GM18867 (cell line): ENCODE measurements around the gene IGF2.

Experiments
- ATAC-seq: cut with Tn5 transposase; IDR thresholded peaks from one replicate; pipeline ENCODE4 v1.9.1; 2021; ENCODE audit warnings: mild to moderate bottlenecking, moderate library complexity; ENCODE audit not compliant: unreplicated experiment

Gene IGF2

DNA sequence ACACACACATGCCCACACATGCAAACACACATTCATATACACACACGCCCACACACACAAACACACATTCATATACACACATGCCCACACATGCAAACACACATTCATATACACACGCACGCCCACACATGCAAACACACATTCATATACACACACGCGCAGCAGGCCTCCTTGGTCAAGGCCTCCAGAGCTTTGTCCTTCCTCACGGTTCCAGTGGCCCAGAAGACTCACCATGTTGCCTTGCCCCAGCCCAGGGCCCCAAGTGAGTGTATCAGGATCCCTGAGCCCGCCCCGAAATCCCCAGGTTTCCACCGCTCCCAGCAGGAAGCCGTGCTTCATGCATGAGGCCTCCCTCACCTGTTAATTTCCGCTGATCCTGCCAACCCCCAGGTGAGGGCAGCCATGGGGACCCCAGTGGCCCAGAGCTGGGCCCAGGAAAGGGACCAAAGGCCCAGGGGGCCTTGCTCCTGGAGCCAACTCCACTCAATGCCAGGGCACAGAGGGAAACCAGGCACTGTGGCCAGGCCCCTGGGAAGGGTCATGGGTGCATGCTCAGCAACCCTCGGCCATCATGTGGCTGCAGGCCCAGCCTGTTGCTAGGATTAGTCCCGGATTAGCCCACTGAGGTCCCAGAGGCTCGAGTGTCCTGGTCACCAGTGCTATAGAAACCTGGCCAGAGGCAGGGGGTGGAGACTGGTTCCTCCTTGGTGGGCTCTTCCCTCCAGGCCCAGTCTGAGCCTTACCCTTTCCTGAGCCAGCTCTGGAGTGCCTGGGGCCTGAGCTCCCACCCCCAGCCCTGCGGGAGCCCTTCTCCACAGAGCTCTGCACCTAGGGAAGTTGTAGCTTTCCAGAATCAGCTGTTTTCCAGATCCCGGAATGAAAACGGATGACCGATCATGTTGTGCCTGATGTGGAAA lies 34.4 kb downstream of the IGF2 start:
- no peak for ATAC-seq

DNA sequence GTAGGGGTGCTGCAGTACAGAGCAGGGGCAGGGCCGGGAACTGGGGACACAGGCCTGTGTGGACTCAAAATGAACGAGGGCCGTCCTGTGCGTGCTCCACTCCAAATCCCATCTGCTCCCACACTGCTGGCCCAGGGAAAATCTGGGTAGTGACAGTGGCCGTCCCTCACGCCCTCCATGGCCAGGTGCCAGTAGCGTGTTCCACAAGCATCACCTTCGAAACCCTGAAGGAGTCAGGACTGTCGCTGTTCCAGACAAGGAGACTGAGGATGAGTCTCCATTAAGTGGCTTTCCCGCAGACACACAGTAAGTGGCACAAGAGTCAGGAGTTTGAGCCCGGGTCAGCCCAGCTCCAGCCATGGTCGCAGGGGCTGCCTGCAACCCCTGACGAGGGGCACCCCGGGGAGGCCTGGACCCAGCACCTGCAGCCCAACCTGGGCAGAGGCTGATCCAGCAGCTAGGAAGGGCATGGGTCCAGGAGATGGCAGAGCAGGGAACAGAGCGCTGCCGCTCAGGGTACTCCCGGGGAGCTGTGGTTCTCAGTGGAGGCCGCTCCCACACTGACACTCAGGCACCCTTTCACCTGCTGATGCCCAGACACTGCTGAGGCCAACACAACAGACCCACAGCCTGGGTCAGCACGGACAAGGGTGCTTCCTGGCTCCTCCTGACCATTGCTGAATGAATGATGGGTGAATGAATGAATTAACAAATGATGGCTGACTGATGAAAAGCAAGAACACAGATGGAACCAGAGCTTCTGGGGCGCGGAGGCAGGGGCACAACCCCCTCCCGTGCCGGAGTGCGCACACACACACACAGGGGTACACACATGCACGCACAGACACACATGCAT lies 35.3 kb downstream of the IGF2 start:
- no peak for ATAC-seq

DNA sequence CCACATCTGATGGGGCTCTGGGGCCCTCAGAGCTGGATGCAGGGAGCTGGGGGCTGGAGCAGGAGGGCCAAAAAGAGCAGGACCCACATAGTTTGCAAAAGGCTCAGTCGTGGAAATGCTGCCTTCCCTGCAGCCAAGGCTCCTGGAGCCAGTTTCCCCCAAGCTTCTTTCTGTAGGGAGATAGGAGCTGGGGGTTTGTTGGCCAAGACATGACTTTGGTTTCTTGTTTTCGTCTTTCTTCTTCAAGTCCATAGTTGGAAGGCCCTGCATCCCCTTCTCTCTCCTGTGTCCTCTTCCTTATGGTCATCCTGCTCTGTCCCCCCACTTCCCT lies 36.3 kb downstream of the IGF2 start:
- ATAC-seq: no peak

DNA sequence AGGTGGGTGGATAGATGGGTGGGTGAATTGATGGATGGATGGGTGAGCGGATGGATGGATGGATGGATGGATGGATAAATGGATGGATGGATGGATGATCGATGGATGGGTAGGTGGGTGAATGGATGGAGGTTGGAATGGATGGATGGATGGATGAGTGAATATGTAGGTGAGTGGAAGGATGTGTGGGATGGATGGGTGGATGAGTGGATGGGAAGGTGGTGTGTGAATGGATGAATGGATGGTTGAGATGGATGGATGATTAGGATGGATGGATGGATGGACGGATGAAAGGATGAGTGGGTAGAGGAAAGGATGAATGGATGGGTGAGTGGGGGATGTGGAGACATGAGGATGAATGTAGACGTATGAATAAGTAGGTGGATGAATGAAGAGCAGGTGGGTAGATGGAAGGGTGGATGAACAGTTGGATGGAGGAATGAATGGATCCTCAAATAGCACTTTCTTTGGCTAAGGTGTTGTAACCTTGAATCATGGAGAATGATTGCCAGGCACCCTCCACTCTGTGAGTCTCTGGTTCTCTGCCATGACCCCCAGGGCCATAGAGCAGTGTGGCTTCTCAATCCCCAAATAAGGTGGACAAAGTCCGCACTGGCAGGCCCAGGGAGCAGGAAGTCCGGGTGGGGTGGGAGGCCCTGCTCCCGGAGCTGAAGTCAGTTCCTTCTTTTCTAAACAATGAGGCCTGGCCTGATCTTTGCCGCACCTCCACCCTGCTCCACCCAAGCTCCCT lies 36.9 kb downstream of the IGF2 start:
- ATAC-seq: no peak

DNA sequence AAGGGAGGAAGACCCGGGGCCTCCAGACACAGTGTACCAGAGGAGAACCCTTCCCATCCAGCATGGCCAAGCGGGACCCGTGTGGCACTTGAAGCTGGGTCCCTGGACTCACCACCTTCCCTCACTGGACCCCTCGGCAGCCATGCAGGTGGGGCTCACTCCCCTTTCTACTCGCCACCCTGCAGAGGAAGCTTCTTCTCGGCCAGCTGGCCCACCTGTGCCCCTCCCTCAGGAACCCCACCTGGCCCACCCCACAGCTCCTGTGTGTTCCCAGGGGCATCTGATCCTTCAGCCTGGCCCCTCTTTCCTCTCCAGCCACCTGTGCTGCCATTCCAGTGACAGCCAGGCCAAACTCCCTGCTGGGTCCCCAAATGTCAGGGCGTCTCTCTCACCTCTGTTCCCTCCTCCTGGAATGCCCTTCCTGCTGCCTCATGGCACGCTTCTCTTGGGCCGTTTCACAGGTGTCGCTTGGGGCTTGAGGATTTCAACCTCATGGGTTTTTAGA lies 38.0 kb downstream of the IGF2 start:
- ATAC-seq: no peak

DNA sequence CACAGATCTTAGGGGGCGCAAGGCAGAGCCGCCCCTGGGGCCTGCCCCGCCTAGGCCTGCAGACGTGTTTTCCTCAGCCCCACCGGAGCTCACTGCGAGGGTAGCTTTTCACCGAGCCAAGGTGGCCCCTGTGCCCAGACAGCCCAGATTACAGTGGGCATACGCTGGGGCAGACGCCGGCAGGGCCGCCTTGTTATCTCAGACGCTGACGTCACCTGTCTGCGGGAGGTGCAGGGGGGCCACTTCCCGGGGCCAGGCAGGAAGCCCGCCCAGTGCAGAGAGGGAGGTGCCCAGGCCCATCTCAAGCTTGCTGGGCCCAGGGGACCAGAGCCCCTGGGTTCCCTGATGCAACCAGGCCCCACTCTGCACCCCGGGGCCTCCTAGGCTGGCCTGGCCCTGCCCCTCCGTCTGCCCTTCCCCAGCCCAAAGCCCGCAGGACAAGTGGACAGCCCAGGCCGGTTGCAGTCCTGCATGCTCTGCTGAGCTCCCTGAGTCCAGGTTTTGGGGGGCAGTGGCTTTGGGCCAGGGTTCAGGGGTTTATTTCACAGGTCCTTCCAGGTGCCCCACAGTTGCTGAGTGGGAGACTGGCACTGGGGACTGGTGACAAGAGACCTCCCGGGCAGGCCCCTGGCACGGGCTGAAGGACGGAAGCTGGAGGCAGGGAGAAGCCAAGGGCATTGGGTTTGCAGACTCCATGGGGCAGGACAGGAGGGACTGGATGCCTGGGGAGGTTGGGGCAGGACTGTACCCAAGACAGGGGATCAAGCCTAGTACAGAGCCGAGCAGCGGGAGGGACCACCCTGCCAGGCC lies 38.6 kb downstream of the IGF2 start:
- ATAC-seq: no peak

DNA sequence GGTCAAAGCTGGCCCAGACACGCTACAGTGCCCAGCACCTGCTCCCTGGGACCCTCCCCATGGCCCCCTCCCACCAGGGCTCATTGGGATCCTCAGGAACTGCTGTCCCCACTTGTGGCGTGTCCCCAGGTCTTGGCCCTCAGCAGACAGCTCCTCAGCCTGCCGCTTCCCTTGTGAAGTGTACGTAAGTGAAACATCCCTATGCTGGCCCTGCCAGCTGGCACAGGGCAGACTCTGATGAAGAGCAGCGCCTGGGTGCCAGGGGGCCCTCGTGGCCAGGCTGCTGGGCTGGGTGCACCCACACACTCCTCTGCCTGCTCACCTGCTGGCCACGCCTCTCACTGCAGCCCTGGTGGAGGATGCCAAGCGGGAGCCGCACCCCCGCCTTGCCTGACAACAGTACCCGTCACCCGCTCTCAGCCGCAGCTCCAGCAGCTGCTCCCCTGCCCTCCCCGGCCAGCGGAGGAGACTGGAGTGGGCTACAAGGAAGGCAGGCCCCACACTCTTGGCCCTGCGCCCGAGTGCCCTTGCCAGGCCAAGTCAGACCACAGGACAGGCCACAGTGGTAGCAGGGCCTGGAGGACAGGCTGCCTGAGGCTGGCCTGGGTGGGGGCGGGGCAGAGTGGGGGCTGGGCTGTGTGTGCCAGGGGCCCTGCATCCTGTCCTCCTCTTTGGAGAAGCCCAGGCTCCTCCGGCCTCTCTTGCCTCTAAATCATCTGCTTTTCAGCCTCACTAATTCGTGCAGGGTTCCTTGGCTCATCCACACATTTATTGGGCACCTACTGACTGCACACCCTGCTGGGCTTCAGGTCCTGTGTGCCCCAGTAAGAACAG lies 39.5 kb downstream of the IGF2 start:
- ATAC-seq: no peak

DNA sequence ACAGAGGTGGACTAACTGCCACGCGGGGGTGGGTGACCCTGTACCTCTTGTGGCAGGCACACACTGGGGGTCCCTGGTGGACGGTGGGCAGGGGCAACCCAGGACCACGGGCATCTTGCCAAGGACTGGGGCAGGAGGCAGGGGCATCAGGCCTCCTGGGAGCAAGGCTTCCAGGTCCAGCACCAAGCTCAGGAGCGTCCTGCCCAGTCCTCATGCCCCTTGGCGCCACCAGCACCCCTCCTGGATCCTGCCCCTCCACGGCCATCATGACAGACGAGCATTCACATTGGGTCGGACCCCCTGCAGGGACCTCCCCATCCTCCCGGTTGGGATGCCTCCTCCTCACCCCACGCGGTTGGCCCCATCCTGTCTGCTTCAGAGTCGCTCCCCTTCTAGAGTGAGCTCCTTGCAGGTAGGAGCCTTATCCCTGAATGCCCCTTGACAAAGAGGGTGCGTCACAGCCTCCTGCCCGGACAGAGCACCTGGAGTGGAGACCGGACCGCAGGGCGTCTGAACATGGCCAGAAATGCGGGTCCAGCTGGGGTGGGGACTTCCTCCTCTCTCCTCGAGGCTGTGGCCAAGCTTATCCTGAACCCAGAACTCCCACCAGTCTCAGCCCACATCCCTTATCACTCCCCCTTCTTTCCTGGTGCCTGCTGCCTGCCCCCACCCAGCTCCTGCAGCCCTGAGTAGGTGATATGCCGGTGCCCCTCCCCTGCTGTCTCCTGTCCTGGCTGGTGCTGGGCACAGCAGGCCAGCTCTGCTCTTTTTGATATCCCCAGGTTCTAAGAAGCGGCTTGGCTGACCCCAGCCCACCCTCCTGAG lies 40.3 kb downstream of the IGF2 start:
- no peak for ATAC-seq

DNA sequence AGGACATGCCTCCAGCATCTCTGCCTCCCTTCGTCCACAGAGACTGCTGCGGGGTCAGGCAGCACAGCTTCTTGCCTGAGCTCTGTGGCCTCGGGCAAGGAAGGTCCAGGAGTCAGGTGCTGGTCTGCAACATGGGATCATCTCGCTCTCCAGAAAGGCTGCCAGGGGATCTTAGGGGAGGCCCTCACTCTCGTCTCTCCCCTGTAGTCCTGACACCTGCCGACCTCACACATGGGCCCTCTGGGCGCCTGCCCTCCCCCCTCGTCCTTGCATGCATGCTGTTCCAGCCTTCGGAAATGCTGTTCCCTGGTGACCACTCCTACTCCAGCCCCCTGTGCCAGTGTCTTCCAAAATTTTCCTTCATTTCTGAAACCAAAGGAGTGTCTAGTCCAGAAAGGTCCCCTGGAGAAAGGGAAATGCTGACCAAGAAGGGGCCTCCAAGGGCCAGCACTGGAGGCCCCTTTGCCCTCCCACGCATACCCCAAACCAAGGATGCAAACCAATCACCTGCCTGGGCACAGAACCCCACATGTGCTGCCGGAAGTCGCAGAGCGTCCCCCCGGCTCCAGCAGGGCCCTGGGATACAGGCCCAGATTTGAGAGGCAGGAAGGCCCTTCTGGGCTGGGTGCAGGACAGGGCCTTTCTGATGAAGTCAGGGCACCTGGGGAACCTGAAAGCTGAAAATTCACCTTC lies 41.0 kb downstream of the IGF2 start:
- ATAC-seq: no peak

DNA sequence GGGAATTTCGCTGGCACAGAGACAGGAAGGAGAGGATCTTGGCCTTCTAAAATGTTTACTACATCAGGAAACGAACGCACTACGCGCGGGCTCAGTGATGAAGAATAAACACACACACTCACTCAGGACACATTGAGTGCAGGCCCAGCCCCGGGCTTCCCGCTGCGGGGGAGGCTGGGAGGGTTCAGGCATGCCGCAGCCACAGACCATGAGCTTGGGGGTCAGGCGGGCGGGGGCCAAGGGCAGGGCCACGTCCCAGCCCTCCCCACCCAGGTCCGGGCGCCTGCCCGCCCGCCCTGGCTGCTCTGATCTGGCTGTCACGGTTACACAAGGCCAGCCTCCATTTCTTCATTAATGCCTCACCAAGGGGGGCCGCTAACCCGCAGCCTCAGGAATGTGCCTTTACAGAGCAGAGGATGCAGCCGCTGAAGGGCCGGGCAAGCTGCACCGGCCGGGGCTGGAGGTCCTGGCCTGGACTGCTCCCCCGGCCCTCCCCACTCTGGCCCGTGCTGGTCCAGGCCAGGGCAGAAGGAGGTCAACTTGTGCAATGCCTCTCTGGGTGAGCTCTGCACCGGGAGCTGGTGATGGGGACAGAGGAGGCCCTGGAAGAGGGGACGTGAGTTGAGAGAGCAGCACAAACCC lies 41.7 kb downstream of the IGF2 start:
- no peak for ATAC-seq

DNA sequence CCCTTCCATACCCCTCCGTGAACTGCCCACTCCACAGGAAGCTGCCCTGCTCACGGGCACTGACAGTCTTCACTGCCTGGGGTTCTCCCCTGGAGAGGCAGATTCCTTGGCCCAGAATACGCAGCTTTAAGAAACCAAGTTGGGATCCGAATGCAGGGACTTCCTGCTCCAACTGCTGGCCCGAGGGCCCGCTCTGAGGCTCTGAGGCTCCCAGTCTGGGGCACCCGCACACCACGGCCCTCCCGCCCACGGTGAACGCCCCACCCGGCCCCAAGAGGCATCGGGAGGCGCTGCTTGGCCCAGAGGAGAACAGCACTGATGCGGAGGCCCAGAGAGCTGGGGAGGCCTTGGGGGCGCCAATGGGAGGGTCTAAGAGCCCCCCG lies 42.3 kb downstream of the IGF2 start:
- ATAC-seq: no peak

DNA sequence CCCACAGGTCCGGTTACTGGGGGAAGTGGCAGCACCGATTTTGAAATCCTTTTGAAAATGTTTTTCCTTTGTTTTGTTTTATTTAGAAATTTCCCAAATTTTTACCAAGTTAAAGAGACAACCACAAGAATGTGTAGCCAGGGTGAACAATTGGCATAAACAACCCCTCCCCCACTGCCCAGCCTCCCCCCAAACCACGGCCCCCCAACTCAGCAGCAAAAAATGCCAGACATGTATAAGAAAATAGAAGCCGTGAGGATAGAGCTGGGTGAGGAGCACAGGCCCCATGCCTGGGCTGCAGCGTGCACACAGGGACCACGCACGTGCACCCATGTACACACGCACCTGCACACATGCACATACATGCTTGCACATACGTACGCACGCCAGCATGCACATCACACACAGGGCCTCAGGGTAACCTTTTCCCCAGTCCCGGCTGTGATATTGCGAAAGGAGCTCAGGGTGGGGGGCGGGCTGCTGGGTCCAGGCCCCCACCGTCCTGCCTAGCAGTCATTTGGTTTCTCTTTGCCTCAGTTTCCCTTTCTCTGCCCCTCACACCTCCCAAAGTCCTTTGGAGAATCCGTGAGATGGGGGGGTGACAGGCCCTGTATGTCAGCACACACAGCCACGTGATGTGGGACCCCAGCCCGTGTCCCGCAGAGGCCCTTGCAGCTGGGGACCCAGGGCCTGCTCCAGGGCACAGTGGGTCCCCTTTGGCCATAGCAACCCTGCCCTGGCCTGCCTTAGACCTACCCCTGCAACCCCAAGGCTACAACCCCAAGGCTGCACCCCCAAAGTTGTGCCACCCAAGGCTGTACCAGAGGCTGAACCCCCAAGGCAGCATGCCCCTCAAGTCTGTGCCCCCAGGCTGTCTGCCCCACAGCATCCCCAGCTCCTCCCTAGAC lies 42.9 kb downstream of the IGF2 start:
- ATAC-seq: no peak

DNA sequence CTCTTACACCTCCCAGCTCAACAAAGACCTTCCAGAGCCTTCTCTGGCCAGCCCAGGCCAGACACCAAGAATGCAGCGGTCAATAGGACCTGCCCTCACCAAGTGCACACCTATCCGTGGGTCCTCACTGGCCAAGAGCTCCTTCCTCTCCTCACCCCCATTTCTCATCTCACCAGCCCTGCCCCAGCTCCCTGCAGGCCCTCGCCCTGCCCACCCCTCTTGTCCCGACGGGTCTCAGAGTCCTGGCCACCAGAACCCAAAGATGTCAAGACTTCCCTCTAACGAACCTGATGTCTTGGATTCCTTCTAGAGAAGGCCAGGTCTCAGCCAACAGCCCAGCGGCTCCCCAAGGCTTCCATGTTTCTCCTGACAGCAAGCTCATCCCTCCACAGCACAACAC lies 43.6 kb downstream of the IGF2 start:
- ATAC-seq: no peak

DNA sequence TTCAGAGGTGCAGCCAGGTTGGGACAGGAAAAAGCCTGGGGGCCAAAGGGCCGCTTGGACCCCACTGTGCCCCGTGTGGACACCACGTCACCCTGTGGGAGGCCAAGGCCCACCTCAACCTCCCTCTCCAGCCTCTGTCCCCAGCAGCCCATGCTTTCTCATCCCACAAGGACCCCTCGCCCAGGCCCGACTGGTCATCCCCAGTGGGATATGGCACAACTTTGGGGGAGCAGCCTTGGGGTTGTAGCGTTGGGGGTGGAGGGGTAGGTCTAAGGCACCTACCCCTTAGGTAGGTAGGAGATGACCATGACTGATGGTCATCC lies 44.0 kb downstream of the IGF2 start:
- ATAC-seq: no peak

DNA sequence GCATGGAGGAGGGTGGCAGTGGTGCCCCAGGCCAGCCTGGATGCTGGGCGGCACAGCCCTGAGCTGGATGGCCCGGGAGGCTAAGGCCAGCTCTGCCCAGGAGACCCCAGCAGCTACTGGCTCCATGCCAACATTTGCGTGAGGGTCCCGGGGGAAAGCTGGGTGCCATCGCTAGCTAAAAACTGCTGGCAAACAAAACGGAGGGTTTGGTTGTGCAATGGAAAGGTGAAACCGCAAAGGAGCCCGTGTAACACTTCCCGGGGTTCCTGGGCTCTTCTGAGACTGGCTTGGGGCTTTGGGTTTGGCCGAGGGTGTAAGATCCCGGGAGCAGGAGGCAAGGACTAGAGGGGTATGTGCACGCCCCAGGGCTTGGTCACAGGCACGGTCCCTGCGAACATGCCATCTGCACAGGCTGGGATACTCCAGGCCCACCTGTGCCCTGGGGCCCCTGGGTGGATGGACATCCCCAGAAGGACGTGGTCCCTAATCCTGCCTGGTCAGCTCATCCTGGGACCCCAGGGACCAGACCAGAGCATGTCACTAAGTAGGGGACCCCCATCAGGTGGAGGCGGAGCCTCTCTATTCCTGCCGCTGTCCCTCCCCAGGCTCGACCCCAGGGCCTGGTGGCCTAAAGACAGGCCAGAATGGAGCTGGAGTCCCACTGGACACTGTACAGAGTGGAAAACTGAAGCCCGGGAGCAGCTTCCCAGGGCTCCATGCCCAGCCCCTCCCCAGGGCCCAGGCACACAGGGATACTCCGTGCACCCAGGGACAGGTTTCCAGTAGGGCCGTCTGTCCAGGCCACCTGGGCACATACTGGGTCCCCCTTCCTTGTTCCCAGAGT lies 44.6 kb downstream of the IGF2 start:
- no peak for ATAC-seq
